SIG-M5 treated with dmso at 0.1 percent for 504 hours (cell line): ENCODE measurements around the gene CASP2.

Source experiments
- DNase-seq: peaks from one replicate; lab custom pipeline; 2025; ENCODE audit not compliant: unreplicated experiment; lab: John Stamatoyannopoulos, UW

CASP2 gene

DNA sequence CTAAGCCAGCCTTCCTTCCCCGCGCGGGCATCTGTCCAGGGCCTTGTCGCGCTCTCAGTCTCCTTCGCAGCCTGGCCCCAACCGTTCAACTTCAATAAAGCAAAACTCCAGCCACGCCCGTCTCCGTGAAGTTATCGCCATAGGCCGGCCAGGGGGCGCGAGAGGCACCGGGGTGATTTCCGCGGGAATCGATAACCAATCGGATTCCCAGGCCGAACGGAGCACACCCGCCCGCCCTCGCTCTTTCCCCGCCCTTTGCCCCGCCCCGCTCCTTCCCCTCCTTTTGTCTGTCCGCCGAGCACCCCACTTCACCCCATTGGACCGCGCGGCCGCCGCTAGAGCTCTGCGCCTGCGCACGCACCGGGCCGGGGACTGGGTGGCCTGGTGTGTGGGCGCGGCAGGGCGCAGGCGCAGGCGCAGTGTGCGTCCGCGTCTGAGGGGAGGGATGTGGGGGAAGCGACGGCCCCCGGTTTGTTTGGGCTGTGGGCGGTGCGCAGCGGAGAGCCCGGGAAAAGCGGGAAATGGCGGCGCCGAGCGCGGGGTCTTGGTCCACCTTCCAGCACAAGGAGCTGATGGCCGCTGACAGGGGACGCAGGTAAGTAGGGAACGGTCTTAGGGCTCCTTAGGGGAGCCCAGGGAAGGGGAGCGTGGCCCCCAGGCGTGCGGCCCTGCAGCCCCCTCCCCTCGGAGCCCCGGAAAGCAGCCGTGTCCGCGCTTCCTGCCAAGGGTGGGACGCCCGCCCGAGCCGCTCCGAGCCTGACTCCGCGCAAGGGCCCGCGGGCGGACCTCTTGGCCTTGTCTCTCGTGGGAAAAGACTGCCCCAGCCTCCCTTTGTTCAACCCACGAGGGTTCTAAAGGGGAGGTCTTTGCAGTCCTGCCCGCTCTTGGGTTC lies at the start of gene CASP2:
Gene CASP2 (plus strand): TSS at position 417 of the 892 bp plus-strand sequence. CDS start 105 bp downstream, at position 522.
- peak; percentile 94 for DNase-seq

DNA sequence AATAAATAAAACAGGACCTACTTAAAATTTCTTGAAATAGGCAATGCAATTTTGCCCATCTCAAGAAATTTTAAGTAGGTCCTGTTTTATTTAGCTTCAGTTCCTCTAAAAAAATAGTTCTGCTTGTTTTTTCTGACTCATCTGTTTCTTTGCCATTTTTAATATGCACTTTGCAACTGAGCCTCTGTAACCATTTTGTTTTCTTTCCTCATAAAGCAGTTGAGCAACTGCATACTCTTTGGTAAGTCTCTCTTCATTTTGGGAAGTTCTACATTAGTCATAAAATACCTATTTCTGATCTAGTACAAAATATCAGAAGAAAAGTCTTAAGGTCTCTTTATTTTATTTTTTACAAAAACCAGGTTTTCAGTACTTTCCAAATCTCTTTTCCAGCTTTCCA lies 48.3 kb upstream of the CASP2 start:
- DNase-seq = peak; percentile 95

DNA sequence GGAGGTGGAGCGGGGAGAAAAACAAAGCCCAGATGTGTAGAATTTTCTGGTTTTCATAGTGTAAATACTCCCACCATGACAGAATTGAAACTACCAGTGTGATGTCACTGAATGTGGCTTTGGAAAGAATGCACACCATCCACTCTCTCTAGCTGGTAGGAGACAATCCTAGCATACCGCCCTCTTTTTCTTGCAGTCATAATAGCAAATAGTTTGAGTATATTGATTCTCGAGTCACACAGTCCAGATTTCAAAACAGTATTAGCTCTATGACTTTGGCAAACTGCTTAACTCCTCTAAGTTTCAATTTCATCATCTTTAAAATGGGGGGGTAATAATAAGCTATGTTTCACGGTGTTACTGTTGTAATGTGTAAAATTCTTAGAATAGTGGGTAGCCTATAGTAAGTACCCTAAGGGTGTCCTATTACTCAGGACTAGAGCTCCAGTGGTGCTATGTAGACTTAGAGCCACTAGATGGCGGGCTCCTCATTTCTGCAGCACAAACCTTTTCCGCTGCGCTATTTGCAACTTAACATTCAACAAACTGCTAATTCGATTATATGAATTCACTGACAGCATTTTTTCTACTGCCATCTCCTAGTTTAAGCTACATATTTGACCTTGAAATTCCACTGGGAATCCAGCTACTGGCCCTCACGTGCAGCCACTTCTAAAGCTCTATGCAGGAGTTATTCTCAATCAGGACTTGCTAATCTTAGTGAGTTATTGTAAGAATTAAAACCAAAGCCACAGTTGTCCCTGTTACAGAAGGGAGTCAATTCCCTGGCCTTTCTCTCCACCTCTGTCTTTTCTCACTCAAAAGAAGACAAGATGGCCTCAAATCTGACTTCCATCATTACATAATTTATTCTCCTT lies 47.6 kb upstream of the CASP2 start:
- peak; percentile 86 for DNase-seq

DNA sequence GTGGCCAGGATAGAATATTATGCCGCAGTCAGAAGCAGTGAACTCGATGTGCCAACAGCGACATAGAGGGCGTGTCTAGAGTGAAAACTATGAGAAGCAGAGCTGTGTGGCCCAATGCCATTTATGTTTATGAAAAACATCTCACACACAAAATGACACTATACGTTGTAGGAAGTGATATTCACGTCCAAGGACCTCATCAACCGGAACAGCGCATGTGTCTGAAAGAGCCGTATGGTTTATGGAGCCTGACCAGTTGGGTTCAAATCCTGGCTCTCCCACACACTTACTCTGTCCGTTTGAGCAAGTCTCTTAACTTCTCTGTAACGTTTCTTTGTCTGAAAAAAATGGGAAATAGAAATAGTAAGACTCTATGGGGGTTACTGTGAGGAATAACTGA lies 45.8 kb upstream of the CASP2 start:
- no peak for DNase-seq

DNA sequence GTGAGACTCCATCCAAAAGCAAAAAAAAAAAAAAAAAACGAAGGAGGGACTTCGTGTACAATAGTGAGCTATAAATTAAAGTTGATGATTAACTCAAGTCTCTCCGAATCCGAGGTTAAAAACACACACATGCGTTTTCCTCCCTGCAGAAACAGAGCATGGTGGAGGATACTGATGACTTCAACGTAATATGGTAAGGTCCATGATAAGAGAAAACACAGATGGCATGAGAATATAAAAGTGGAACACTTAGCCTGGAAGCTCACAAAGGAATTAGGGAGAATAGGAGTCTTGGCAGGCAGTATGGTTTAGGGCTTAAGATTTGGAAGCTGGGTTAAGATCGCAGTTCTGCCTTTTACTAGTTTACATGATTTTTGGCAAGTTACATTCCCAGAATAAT lies 45.0 kb upstream of the CASP2 start:
- DNase-seq = no peak

DNA sequence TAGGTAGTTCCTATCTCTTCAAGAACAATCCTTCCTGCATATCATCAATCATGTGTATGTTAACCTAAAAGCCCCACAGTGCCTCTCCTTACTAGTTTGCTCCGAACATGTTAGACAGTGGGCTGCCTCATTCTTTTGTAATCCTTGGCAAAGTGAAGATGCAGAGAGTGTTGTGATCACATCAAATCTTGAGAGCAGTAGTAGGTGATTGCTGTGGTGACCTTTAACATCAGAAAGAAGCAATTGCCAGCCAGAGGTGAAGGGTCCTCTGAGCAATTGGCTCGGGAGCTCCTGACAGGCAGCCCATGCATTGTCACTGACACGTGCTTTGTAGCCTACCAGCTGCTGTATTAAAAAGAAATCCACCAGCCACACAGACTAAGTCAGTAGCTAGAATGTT lies 44.5 kb upstream of the CASP2 start:
- no peak for DNase-seq

DNA sequence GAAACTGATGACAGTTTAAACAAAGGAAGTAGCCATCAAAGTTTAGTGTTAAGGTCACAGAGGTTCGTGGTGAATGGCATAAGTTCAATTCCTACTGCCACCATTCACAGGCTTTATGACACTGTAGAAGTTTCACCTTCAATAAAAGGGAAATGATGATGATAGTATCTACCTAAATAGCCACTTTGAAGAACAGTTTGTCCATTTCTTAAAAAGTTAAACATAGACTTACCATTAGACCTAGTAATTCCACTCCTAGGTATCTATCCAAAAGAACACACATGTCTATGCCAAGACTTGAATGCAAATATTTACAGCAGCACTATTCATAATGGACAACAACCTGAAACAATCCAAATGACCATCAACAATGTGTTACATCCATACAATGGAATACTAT lies 43.8 kb upstream of the CASP2 start:
- DNase-seq = no peak

DNA sequence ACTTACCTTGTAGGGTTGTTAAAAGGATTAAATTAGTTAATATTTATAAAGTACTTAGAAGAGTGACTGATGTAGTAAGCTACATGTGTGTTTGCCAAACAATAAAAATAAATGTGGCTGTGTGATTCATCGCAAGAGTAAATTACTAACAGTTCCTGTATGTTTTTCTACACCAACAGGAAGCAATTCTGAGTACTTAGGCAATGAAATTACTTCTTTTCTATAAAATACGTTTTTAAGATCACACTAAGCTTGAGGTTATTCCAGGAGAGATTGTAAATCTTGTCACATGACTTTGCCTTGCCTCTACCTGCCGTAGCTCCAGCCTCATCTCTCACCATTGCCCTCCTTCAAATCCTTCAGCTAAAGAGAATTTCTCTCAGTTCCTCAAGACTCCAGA lies 43.0 kb upstream of the CASP2 start:
- DNase-seq = peak; percentile 34

DNA sequence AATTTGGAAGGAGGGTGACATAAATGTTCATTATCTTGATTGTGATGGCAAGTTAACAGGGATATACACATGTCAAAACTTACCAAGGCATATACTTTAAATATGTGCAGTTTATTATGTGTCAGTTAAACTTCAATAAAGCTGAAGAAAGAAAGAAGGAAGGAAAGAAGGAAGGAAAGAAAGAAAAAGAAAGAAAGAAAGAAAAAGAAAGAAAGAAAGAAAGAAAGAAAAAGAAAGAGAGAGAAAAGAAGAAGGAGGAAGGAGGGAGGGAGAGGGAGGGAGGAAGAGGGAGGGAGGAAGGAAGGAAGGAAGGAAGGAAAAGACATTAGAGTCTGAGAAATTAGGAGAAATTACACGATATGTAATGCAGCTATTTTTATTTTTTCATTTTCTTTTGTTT lies 40.8 kb upstream of the CASP2 start:
- DNase-seq = no peak

DNA sequence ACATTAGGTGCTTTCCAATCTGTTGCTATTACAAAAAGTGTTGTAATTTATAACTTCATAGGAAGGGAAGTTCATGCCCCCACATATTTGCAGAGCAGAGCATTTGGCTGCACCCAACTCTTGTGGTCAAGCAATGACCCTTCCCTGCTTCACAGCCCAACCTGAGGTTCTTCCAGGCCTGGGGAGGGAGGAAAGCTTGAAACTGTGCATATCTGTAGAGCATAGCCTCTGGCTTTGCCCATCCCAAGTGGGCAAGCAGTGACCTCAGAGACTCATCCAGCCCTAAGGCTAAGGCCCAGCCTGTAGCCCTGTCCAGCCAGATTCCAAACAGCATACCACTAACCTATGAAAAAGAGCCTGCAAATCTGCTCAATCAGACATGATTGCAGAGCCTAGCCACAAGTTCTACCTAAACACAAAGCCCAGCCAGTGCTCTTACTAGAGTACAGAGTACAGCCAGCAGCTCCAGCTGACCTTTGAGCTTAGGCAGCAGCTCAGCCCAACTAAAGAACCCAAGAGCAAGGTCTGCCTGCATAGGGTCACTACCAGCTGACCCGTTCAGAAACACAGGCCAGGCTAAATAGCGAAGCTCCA lies 39.3 kb upstream of the CASP2 start:
- peak; percentile 35 for DNase-seq

DNA sequence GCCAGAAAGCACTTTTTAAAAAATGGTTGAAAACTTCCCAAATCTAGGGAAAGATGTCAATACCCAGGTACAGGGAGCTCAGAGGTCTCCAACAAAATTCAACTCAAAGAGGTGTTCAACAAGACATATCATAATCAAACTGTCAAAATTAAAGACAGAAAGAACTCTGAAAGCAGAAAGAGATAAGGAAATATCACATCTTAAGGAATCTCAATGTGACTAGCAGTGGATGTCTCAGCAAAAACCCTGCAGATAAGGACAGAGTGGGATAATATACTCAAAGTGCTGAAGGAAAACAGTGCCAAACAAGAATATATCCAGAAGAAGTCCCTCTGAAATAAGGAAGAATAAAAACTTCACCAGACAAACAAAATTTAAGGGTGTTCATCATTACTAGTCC lies 38.0 kb upstream of the CASP2 start:
- DNase-seq = no peak

DNA sequence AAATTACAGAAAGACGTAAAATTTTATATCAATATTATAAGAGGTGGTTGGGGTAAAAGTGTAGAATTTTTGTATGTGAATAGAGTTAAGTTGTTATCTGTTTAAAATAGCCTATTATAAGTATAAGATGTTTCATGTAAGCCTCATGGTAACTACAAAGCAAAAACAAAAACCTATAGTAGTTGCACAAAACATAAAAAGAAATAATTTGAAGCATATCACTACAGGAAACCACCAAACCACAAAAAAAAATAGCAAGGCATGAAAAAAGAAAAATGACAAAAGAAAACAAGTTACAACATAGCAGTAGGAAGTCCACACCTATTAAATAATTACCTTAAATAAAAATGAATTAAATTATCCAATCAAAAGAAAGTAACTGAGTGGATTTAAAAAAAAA lies 37.3 kb upstream of the CASP2 start:
- DNase-seq = no peak

DNA sequence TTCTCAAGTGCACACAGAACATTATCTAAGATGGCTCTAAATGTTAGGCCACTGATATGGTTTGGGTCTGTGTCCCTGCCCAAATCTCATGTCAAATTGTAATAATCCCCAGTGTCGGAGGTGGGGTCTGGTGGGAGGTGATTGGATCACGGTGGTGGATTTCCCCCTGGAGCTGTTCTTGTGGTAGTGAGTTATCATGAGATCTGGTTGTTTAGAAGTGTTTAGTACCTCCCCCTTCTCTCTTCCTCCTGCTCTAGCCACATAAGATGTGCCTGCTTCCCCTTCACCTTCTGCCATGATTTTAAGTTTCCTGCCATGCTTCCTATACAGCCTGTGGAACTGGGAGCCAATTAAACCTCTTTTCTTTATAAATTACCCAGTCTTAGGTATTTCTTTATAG lies 36.1 kb upstream of the CASP2 start:
- no peak for DNase-seq

DNA sequence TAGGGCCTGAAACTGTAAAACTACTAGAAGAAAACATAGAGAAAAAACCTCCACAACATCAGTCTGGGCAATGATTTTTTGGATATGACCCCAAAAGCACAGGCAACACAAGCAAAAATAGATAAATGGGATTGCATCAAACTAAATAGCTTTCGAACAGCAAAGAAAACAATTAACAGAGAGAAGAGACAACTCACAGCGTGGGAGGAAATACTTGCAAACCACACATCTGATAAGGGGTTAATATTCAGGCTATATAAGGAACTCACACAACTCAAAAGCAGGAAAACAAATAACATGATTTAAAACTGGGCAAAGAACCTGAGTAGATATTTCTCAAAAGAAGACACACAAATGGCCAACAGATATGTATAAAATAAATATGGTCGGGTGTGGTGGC lies 32.6 kb upstream of the CASP2 start:
- DNase-seq = no peak

DNA sequence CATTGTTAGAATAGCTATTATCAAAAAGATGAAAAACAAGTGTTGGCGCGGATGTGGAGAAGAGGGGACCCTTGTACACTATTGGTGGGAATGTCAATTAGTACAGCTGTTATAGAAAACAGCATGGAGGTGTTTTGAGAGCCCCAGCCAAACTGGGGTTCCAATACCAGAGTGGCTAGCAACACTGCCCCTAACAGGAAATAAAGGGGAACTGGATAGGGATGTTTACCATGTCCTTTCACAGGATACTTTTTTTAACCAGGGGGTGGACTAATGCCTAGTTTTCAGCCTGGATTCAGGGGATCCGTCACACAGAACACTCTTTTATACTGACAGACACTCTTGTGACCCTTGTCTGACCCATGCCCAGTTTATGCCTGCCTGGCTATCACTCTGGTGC lies 31.8 kb upstream of the CASP2 start:
- DNase-seq = no peak

DNA sequence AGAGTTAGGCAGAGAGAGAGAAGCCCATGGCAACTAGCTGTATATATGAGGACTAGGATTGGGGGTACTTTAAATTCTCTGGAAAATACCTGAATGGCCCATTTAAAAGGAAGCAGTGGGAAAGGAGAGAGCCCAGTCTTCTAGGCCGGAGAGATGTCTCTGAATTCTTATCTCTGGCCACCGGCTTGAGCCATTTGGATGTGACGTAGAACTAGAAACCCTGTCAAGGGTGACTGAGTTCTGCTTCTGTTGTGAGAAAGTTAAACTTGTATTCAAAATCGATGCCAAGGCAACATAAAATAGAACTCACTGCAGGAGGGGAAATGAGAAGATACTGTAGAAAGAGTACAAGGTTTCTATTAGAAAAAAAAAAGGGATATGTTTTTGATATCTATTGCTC lies 31.2 kb upstream of the CASP2 start:
- no peak for DNase-seq

DNA sequence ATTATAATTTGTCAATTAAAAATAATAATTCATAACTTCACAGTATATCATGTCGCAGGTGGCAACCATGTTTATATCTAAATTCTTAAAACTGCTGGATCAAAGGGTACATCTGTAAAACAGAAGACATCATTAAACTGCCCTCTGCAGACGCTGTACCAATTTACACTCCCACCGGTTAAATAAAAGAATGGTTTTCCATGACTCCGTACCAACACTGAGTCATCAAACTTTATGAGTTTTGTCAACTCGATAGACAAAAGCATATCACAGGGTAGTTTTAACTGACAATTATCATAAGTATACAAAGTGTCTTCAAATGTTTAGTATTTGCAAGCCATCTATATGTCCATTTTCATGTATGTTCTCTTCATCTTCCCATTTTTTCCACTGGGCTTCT lies 30.6 kb upstream of the CASP2 start:
- no peak for DNase-seq

DNA sequence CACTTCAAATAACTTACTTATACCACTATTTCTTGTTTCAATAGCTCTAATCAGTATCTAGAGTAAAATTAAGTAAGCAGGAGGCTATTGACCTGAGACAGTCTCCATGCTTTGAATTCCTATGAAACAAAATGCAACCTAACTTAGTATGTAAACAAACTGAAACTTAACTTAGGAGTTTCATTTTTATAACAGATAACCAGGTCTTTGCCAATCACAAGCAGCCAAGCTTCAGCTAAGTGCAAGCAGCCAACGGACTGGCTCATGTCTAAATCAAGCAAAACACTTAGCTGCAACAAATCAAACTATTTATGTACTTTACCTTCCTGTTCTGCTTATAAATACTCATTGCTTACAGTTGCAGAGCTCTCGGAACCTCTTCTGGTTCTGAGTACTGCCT lies 29.3 kb upstream of the CASP2 start:
- no peak for DNase-seq

DNA sequence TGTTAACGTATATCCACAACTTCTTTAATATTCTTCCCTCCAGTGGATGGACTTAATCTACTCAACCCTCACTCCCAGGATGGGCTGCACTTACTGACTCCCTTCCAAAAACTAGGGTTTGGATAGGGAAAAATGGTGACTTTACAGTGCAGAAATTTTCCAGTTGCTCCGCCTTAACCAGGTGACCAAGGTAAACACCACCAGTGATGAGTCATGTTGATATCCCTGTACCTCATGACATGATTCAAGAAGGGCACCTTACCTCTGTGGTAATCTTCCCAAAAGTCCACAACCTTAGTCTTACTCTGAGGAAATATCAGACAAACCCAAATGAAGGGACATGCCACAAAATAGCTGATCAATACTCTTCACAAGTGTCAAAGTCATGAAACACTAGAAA lies 28.4 kb upstream of the CASP2 start:
- no peak for DNase-seq

DNA sequence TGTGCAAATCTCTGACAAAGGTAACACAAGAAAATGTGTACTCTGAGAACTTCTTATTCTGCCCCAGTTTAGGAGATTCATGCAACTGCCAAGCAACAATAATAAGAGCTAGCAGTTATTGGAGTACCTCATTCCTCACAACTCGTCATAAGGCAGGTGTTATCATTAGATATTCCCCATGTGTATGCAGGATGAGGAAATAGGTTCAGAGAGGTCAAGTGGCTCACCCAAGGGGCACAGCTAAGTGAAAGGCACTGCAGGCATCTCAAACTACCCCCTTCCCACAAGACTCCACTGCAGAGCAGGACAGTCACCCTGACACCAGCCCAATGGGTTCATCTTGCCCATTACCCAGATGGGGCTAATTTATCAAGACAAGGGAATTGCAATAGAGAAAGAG lies 26.2 kb upstream of the CASP2 start:
- DNase-seq = no peak

DNA sequence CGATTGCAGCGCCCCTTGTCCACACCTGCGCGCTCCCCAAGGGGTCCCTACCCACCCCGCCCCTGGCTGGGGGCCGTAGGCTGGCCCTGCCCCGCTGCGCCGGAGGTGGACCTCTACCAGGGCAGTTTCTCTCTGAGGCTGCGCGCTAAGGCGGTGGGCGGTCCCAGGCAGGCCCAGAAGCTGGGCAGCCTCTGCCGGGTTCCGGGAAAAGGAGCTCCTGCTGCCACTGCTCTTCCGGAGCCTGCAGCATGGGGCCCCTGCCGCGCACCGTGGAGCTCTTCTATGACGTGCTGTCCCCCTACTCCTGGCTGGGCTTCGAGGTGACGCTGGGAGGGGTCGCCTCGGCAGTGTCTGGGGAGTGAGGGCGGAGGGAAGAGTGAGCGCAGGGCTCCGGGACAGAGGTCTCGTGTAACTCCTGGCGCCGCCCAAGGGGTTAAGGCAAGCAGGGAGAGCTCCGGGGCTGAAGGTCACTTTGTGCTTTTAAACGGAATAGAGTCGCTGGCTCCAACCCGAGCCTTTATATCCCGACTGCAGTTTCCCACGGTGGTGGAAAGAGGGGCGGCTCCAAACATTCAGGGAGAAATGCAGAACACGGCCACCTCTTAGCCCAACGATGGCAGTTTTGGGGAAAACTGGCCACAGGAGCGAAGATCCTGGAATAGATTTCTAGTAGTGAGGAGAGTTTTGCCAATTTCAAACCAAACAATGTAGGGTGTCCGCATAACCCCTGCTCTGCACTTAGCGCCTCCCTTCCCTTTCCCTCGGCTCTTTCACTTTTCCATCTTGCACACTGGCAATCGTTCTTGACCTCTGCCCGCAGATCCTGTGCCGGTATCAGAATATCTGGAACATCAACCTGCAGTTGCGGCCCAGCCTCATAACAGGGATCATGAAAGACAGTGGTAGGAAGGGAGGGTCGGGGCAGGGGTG lies 24.6 kb upstream of the CASP2 start, which contains the start of gene GSTK1:
Gene GSTK1 (plus strand): TSS at position 176 of the 930 bp plus-strand sequence. CDS start 73 bp downstream, at position 249.
- peak; percentile 66 for DNase-seq
